GM23338 (cell line): ENCODE data around the gene RAPGEF4. TPM values are rescaled to one million over a fixed set of nuclear protein-coding genes. Genes with fewer than 3 reads are reported as not detected.

Source experiments
- CREB1 ChIP-seq: fragments of 250-450 bp; sonication (Bioruptor Pico); IDR thresholded peaks from 2 replicates; pipeline ENCODE4 v1.5.0; 2020; ENCODE audit warnings: low read depth, mild to moderate bottlenecking, moderate library complexity
- CTCF ChIP-seq, 2 experiments: fragments of 200-600 bp in 1 of 2; sonication (generic) in 1 of 2; conservative IDR thresholded peaks; 2 replicates each; pipeline versions ENCODE4 v1.5.1 to v1.6.1; 2016 to 2017; ENCODE audit warnings: antibody characterized with exemption in 2 of 2, low read depth in 2 of 2, mild to moderate bottlenecking in 2 of 2, moderate library complexity in 1 of 2
- ETS1 ChIP-seq: IDR thresholded peaks from 2 replicates; pipeline ENCODE4 v1.6.1; 2016; ENCODE audit warnings: antibody characterized with exemption
- EZH2 ChIP-seq: fragments of 200-600 bp; sonication (generic); IDR thresholded peaks from one replicate; pipeline ENCODE4 v1.8.0; 2017; ENCODE audit warnings: antibody characterized with exemption, mild to moderate bottlenecking, low read depth; ENCODE audit not compliant: unreplicated experiment
- POLR2AphosphoS5 ChIP-seq: IDR thresholded peaks from 2 replicates; pipeline ENCODE4 v1.6.1; 2016; ENCODE audit warnings: antibody characterized with exemption, low read depth
- REST ChIP-seq: IDR thresholded peaks from one replicate; pipeline ENCODE4 v1.6.1; 2018; ENCODE audit warnings: antibody characterized with exemption; ENCODE audit not compliant: unreplicated experiment
- STAT1 ChIP-seq: IDR thresholded peaks from one replicate; pipeline ENCODE4 v1.6.1; 2016; ENCODE audit warnings: antibody characterized with exemption; ENCODE audit not compliant: unreplicated experiment
- ZNF114 ChIP-seq: fragments of 250-450 bp; sonication (Bioruptor Pico); IDR thresholded peaks from 2 replicates; pipeline ENCODE4 v1.5.0; 2020; ENCODE audit warnings: mild to moderate bottlenecking, moderate library complexity
- ZNF462 ChIP-seq: fragments of 250-450 bp; sonication (Bioruptor Pico); IDR thresholded peaks from 2 replicates; pipeline ENCODE4 v1.5.0; 2020; ENCODE audit warnings: mild to moderate bottlenecking, moderate library complexity
- polyA plus RNA-seq: library from polyadenylated mRNA; unstranded; fragments of >200 nt; fragmentation: Nextera tagmentation; extraction: Ambion mirVana; gene quantifications from 2 replicates; pipeline ENCODE4 v1.2.1, GENCODE V29; 2016
- total RNA-seq: library from RNA; depleted of rRNA; stranded (reverse); fragments of >200 nt; shearing (Covaris generic); gene quantifications from 2 replicates; pipeline ENCODE4 v1.2.3, GENCODE V29; 2014

Gene RAPGEF4
- total and polyA plus RNA-seq, 2 experiments from 2014 or later, result 1.7 to 4.7 TPM

GRCh38 chr2:172736424-172737174, 954 bp downstream of the RAPGEF4 start (continued):
- TF ChIP-seq ZNF462 (no peak), POLR2AphosphoS5 (no peak), EZH2 (no peak), STAT1 (no peak), CREB1 (CRISPR knock-in tag) (no peak), CTCF (conservative IDR thresholded peaks at IDR 0.05; ENCODE audit: low read depth in 2 of 2) (no peak), ETS1 (no peak), ZNF114 (no peak), REST (no peak)
